Glomerular visceral epithelial cell (primary cell): ENCODE measurements around the gene TK1.

ENCODE experiments used
- DNase-seq: peaks from one replicate; pipeline ENCODE4 v3.0.0-alpha.2; 2016; ENCODE audit errors: extremely low spot score

Gene TK1

DNA sequence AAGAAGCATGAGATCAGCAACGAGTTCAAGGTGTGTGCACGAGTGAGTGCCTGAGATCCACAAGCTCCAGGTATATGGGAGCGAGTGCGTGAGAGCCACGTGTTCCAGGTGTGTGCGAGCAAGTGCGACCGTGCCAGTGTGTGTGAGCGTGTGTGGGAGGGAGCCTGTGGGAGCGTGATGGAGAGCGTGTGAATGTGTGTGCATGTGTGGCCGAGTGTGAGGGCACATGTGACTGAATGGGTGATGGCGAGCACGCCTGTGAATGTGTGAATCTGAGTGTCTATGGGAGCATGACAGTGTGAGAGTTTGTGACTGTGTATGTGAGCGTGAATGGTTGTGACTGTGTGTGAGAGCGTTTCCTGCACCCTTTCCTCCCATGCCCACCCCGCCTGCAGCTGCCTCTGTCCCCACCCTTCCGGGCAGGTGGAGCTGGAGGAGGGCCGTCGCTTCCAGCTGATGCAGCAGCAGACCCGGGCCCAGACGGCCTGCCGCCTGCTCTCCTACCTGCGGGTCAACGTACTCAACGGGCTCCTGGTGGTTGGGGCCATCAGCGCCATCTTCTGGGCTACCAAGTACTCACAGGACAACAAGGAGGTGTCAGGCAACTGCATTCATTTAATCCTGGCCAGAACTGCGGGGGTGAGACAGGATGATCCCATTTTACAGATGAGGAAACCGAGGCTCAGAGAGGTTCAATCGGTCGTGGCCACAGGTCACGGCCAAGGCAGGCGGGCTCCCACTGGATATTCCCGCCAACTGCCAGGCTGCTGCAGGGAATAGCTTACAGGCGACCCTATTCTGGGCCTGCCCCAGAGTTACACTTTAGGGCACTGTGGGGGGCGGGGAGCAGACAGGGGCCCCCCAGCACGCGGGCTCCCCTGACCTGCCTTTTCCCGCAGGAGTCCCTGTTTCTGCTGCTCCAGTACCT, 52.6 kb downstream of the TK1 start:
- DNase-seq, result peak; percentile 38

DNA sequence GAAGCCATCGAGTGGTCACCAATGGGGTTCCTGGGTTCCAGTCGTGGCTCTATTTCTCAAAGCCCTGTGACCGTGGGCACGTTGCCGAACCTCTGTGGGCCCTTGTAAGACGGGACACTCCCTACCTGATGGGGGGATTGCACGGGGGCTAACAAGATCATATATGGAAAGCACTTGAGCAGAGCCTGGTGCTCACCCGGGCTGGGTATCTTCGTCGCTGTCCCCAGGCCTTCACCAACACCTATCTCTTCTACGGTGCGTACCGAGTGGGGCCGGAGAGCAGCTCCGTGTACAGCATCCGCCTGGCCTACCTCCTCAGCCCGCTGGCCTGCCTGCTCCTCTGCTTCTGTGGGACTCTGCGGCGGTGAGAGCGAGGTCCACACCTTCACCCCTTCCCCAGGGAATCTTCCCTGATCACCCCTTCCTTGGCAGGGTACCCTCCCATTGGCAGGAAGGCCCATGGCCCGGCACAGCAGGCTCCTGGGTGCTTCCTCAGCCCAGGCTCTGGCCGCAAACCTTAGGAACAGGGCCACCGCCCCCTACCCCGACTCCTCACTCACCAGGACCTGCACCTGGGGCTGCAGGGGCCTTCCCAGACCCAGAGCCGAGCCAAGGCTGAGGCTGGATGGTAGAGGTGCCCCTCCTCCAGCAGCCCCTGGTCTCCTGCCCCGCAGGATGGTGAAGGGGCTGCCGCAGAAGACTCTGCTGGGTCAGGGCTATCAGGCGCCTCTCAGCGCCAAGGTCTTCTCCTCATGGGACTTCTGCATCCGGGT, 53.5 kb downstream of the TK1 start:
- DNase-seq, result no peak

DNA sequence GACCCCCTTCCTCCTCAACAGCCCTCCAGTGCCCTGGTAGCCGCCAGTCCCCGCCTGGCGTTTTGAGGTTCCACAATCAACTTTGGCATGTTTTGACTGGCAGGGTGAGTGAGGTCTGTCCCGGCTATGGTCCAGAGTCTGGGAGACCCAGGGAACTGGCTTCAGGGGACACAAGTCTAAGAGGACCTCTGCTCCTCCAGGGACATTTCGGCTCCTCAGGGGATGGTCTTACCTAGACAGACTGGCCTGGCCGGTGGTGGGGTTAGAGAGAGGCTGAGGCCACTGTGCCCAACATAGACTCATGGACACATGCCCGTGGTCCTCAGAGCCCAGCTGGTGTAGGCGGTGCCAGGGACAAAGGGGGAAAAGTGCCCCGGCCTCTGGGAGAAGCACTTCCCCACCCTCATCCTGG, 54.1 kb downstream of the TK1 start:
- no peak for DNase-seq

DNA sequence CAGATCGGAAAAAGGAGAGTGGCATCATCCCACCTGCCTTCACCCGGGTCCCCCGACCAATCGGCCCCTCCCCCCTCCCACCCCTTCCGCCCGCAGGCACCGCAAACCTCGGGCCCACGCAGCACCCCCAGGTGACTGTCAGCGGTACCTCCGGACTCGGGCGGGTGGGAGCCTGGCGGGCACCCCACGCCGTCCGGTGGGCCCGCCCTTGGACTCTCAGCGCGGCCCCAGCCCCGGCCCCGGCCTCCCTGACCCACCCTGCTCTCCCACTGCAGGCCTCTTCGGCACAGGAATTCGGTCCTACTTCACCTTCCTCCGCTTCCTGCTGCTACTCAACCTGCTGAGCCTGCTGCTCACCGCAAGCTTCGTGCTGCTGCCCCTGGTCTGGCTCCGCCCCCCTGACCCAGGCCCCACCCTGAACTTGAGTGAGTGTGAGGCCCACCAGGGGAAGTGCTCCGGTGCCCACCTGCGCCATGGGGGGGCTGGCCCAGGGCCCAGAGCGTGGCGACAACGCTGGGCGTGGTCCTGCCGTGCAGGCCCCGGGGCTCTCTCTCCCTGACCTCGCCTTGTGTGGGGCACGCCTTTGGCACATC, 54.7 kb downstream of the TK1 start:
- no peak for DNase-seq

DNA sequence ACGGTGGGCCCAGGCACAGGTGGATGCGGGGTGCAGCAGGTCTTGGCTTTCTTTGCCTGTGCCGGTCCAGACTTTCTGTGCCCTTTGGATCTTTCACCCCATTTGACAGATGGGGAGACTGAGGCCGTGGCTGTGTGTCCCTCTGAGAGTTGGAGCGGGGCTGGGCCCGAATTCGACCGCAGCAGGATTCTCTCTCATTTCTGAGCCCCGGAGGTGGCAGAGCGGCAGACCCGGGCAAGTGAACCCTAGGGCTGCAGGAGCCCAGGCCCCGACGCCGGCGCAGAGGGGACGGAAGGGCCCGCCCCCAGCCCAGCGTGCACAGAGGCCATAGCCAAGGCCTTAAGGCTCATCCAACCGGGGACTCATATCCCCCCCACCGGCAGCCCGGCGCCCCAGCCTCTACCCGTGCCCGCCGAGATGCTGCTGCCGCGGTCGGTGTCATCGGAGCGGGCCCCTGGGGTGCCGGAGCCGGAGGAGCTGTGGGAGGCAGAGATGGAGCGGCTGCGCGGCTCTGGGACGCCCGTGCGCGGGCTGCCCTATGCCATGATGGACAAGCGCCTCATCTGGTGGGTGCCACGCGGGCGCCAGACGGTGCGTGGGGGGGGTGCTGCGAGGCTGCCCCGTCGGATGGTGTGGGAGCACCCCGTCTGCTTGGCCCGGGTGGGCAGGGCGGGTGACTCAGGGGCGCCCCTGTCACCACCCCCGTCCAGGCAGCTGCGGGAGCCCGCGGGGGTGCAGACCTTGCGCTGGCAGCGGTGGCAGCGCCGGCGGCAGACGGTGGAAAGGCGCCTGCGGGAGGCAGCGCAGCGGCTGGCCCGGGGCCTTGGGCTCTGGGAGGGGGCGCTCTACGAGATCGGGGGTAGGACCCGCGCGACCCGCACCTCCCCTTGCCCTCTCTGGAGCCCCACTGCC, 55.4 kb downstream of the TK1 start:
- no peak for DNase-seq

DNA sequence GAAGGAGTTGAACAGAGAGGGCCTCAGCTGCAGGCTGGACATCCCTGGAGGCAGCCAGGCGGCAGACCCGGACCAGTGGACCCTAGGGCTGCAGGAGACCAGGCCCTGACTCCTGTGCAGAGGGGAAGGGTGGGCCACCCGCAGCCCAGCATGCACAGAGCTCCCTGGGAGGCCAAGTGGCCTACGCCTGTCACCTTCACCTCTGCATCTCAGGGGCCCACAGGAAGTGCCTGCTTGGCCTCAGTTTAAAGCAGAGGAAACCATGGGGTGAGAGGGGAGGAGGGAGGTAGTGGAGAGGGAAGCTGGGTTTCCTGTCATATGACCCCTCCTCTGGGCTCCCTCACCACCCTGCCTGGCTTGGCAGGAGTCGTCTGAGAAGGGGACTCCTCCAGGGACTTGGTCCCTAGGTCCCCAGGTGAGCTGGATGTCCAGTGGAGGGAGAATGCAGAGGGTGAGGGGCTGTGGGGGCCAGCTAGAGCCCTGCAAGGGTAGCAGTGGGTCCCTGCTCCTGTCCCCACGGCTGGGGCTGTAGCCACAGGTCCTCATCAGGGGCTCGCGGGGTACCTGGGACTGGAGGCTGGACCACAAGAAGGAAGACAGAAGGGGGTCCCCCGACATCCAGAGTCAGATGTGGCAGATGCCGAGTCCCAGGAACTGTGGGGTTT, 56.3 kb downstream of the TK1 start, which contains the start of gene TMC8:
Gene TMC8 (plus strand): TSS at position 335 of the 665 bp plus-strand sequence. CDS start 818 bp downstream, outside the sequence.
- no peak for DNase-seq

DNA sequence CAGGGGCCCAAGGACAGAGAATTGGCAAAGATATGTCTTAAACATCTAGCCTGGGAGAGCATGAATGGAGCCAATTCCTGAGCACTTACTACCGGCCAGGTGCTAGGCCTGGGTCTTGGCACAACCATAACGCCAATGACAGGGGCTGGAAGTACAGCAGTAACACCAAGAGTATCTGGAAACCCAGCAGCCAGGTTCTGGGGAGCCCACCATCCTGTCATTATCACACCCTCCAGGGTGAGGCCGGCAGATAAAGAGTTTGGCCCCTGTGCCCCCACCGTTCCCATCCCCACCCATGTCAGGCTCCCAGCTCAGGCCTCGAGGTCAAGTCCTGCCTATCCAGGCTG, 56.8 kb downstream of the TK1 start:
- DNase-seq, result no peak

DNA sequence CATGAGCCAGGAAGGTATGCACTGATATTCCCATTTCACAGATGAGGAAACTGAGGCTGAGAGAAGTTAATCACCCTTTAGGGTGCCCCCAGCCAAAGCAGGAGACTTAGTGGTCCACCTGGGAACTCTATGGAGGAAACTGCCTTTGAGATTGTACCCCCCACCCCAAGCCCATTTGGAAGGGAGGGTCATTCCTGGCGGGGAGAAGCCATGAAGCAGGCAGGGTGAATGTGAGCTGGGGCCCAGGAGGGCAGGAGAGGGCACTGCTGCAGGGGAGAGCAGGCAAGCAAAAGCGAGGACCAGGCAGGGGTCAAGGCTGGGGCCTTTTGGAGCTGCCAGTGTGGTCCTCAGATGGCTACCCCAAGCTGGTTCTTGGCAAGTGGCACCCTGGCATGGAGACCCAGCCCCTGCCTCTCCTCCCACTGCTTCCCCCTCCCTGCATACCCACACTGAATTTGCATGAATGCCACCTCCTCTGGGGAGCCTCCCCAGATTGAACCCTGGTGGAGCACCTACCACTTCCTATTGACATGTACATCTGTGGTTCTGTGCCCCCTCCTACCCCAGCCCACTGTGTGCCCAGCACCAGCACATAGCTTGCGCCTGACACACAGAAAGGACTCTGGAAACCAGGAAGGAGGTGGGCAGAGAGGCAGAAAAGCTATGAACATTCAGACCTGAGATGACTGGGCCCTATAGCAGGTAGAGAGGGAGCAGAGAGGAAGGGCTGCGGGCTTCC, 57.3 kb downstream of the TK1 start:
- DNase-seq, result no peak

DNA sequence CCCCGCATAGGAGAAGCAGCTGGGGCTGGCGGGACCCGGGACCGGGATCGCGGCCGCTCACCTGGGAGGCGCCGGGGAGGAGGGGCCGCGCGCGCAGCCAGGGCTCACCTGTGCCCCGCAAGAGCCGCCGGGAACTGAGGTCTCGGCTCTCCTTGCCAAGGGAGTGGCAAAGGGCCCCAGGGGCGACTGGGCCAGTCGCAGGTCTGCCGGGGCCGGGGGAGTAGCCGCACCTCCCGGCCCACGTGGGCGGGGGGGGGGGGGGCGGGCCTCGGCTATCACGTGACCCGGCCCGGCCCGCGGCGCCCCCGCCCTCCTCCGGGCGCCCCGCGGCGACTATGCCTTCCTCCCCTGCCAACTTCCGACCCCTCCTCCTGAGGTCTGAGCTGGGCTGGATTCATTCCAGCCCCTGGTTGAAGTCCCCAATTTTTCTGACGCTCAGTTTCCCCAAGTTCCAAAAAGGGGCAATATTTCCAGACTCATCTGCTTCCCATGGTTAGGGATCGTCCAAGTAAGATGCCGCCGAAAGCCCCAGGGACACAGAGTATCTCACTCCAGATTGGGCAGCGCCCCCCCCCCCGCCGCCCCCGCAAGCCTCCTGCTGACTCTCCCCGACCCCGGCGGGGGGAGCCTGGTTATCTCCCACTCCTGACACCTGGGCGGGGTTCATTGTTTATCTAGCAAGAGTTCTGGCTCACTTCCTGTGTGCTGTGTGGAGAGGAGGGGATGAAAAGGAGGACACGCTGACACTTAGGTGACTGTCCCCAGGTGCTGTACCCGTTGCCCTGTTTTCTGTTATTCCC, 58.1 kb downstream of the TK1 start, which contains the start of gene TMC6:
Gene TMC6 (minus strand): TSS at position 205 of the 800 bp plus-strand sequence. CDS start 1,923 bp downstream, outside the sequence.
- DNase-seq, result peak; percentile 50

DNA sequence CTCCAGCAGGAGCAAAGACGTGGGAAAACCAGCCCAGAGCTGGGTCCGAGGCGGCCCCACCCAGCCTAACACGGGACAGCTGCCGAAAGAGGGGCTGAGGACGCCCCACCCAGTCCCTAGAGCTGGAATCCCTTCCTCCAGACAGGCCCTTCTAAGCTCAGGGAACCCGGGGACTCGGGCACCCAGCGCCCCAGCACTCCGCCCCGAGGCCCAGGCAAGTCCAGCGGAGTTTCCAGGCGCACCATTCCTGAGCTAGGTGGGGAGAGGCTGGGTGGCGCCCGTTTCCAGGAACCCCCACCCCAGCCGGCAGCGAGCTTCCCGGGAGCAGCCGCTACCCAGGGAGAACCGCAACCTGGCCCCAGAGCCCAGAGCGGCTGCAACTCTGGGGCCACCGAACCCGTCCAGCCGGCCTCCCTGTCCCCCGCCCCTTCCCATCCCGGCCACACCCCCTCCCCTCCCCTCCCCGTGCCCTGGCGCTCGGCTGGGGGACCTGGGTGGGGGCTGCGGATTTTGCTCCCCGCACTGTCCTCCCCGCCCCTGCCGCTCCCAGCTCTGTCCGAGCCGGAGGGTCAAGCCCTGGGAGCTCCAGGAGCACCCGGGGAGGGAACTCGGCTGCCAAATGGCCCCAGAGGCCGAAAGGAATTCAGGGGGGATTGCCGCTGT, 58.8 kb downstream of the TK1 start:
- no peak for DNase-seq

DNA sequence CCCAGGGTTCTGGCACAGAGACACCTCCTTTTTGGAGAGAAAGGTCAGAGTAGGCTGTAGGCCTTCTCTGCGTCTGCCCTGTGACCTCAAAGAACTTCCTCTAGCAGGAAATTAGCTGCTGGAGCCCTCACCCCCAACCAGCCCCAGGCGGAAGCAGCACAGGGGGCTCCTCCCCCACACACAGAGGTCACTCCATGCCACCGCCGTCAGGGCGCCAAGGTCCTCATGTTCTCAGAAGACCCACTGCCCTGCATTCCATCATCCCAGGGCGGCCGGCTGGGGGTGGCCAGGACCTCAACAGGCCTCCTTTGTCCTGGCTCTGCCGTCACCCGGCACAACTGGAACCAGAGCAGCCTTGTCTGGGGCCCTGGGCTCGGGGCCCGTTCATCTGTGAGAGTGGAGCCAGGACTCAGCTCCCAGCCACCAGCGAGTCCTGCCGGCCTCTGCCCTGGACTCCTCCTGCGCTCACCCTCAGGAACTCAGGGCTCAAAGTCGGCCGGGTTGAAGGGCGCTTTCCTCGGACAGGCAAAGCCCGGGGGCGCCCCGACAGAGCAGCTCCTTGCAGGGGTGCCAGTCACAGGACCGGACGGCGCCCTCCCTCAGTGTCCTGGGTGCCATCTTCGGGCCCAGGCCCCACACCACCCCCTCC, 59.5 kb downstream of the TK1 start:
- no peak for DNase-seq

DNA sequence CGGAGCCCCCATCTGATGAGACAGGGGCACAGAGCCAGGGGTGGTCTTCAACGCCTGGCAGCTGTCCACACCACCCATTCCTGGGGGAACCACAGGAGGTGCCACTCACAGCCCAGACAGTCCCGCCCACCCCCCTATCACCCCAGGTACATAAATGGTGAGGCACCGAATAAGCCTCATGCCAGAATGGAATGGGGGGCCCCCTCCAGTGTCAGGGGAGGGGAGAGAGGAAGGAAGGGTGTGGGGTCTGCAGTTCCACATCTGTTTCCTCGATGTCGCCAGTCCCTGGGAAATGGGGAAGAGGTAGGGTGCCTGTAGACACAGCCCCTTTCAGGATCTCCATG, 60.0 kb downstream of the TK1 start:
- no peak for DNase-seq

DNA sequence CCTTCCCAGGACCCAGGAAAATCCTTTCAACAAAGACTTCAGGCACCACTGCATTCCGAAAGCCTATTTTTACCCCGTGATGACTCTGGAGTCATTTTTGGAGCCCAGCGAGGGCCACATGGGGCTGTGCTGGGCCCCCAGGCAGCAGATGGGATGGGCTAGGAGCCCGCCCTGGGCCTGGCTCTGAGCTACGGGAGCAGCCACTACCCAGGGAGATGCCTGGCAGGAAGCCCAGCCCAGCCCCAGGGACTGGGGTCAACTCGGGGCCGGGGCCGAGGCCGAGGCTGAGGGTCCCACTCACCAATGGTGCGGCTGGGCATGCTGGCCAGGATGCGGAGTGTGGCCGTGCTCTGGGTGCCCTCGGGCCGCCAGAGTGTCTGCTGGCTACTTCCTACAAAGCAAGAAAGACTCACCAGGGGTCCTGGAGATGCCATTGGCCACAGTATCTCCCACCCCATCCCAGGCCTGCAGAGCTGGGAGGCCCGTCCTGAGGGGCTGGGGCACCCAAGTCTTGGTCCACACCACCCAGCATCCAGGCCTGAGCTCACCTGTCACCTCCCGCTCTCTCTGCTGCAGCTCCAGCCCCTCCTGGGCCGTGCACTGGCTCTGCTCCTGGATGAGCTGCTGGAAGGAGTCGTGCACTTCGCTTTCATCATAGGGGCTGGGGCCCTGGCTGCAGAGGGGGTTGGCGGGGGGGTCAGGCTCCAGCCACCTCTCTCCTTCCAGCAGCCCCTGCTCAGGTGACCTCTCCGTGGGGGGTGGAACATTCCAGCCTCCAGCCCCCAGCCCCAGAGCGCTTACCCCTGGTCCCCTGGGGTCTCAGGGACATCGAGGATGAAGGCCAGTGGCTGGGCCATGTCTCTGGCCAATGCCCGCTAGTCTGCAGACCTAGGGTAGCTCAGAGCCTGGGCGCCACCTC, 60.6 kb downstream of the TK1 start:
- DNase-seq, result no peak

DNA sequence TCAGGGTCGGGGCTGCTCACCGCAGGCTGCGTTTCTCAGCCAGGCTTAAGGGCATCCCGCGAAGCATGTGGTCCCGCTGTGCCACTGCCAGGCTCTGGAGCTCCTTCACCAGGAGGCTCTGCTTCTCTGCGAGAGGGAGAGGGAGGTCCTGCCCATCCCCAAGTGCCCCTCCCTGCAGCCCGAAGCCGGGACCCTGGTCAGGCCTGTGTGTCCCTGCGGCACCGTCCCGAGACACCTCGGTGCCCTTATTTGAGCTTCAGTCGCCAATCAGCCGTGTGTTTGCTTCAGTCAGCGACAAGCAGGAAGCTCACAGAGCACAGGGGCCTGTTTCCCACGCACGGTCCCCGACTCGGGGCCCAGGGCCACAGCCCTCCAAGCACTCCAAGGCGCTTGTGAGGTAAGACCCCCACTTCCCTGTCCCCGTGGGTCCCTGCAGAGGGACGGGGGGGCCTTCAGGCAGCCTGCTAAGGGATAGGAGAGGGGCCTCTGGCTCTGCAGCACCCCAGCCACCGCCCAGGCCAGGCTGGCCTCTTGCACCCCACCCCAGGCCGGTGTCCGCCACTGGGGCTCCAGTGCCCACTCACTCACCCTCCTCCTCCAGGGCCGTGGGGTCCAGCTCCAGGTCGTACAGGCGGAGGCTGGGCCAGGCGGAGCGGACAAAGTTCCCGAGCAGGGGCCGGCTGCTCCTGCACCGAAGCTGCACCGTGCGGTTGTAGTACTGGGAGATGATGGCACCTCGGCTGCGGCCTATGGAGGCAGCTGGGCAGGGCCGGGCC, 61.5 kb downstream of the TK1 start:
- no peak for DNase-seq

DNA sequence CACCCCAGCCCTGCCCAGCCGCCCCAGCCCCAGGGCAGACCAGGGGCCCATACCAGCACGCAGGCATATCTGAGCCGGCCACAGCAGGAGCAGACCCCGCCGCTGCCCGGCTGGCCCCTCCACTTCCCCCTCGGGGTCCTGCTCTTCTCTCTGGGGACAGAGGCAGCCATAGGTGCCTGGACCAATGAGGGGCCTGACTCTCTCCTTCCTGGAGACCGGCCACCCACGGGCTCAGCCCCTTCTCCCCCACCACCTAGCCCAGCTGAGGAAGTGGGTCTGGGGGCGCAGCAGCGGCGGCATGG, 62.1 kb downstream of the TK1 start:
- no peak for DNase-seq
